Measurements from ENCODE around the gene UPK3BL1. TPM values are rescaled to one million over a fixed set of nuclear protein-coding genes. Genes with fewer than 3 reads are reported as not detected.
"Not testable (repeated sequence)": the region's sequence is repeated elsewhere in the genome, so short reads cannot be mapped to it uniquely, and the experiment has no call there.

Gene UPK3BL1
- total and polyA plus RNA-seq, 8 donors, result 5.5 to 80.7 (median 21.8) TPM

DNA sequence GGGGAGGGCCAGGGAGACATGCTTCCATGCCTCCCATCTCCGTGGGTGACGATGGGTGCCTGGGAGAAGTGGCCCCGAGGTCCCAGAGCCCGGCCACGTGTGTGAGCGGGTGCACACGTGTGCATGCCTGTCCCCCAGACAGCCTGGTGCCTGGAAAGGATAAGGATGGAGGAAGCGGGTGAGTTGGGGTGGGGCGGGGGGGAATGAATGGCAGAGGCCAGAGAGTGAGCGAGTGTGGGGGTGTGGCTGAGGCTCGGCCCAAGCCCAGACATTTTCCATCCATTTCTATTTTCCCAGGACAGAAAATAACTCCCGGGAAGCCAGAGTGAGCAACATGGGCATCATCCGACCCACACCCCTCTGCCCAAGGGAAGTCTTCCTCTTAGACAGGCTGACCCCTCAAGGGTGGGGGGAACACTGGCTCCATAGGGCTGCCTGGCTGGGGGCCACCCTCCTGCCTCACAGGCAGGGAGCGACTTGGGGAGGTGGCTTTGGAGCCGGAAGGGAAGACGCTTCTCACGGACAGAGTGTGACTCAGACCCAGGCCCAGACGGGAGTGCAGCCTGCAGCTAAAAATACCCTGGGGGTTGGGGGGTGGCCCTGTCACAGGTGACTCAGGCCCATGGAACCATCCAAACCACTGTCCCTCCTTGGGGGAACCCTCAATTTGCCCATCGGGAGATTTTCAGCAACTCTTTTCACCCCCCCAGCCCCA is 38.0 kb downstream of the UPK3BL1 start:
- 21 to 52% (median 44%) methylated on average over 5 of the region's 19 CpGs; no CpG with 5 or more reads in 2 of the 5 donors for WGBS, 5 donors
- H3K9me3 ChIP-seq; H3K27ac ChIP-seq; DNase-seq; H3K4me1 ChIP-seq; H3K36me3 ChIP-seq; intact Hi-C loops (cut with DNase I; ENCODE audit: low total_unique reads); H3K4me3 ChIP-seq; H3K27me3 ChIP-seq: not testable (repeated sequence)

DNA sequence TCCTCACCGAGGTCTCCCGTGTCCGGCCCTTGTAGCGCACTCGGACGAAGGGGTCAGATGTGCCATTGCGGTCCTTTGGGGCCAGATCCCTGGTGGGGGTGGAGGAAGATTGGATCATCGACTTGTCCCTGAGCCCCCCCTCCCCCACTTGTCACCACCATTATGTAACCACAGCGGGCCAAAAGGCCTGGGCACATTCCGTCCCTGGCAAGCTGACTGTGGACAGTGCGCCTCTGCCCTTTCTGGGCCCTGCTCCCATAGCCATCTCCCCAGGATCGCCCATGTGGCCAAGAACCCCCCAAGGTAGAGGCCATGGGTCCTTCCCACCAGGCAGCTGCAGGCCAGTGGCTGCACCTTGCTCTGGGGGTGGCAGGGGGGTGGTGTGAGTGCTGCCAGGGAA is 40.3 kb downstream of the UPK3BL1 start:
- H3K36me3 ChIP-seq; H3K27me3 ChIP-seq; H3K27ac ChIP-seq; intact Hi-C loops (cut with DNase I; ENCODE audit: low total_unique reads); H3K4me3 ChIP-seq; DNase-seq; H3K9me3 ChIP-seq; H3K4me1 ChIP-seq: not testable (repeated sequence)
- no CpG with 5 or more reads among the region's 12 CpGs for WGBS, 5 donors

DNA sequence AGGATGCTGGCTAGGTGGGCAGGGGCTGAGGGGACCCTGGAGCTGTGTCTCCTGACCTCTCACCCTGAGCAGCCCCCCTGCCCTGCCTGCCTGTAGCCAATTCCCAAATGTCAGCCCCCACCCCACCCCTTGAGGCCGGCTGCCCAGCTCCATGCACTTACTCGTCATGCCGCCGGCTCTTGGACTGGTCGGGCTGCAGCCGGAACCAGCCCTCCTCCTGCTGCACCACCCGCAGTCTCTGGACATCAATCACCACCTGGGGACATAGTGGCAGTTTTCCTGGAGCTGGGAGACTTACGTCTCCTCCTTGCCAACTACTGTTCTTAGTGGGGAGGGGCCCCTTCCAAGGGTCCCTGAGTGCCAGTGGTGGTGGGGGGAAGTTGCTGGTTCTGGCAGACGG is 42.9 kb downstream of the UPK3BL1 start:
- H3K4me3 ChIP-seq; H3K27me3 ChIP-seq; H3K4me1 ChIP-seq; intact Hi-C loops (cut with DNase I; ENCODE audit: low total_unique reads); H3K27ac ChIP-seq; H3K36me3 ChIP-seq; H3K9me3 ChIP-seq; DNase-seq: not testable (repeated sequence)
- no CpG with 5 or more reads among the region's 9 CpGs for WGBS, 5 donors

DNA sequence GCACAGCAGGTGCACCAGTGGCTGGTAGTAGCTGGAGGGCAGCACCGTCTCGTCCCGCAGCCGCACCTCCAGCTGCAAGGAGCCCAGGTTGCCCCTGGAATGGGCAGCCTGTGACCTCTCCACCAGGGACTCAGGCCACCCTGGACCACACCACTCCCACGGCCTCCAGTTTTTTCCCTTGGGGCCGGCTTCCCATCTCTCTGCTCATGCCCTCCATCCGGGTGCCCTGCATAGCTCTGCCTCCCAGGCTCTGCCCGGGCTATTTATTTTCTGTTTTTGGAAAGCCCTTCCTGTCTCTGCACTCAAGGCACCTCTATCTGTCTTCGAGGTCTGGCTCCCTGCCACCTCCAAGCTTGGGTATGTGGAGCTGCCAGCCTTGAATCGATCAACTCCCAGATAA is 46.6 kb downstream of the UPK3BL1 start:
- intact Hi-C loops (cut with DNase I; ENCODE audit: low total_unique reads); H3K27ac ChIP-seq; H3K27me3 ChIP-seq; DNase-seq; H3K36me3 ChIP-seq; H3K4me1 ChIP-seq; H3K9me3 ChIP-seq; H3K4me3 ChIP-seq: not testable (repeated sequence)
- WGBS, 5 donors, result 71 to 81% (median 76%) methylated on average over 4 of the region's 10 CpGs; no CpG with 5 or more reads in 1 of the 5 donors

DNA sequence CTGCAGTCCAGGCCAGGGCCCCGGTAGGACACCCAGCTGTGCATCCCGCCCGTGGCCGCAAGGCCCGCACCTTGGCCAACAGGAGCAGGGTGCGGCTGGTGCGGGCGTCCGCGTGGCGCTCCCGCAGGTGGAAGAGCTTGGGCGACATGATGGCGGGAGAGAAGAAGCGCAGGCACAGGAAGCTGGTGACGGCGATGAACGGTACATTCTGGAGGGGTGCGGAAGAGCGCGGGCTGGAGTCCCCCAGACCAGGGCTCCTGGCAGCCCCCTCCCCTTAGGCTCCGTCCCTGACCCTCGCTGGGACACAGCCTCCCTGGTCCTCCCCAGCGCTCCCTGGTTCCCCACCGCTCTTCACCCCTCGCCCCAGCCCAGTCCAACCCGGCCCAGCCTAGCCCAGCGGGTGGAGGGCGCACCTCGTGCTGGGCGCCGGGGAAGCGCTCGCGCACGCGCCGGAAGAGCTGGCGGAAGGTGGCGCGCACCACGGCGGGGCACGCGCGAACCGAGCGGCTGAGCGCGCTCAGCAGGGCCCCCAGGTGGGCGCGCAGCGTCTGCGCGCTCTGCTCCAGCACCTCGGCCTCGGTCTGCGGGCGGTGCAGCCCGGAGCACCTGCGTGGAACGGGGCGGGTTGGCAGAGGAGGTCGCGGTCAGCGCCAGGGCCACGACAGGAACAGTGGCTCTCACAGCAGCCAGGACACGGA is 48.8 kb downstream of the UPK3BL1 start:
- not testable (repeated sequence) for DNase-seq

DNA sequence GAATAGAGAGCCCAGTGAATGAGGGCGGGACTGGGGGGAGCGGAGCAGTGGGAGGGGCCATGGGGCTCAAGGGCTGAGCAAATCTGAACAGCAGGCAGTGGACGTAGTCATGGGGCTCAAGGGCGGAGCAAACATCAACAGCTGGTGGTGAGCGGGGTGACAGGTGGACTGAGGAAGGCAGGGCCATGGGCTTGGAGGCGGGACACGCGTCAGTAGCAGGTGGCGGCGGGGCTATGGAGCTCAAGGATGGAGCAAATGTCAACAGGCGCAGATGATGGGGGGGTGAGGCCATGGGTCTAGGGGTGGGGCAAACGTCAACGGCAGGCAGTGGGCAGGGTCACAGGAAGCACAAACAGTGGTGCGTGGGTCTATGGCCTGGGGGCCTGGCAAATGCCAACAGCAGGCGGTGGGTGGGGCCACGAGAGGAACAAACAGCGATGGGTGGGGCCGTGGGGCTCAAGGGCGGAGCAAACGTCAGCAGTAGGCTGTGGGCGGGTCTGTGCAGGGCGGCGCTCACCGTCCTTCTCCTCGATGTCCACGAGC is 50.0 kb downstream of the UPK3BL1 start:
- 6 to 36% (median 12%) methylated on average over 6 to 9 of the region's 26 CpGs for WGBS, 5 donors
- peak overlapping the region in 1 of 5 donors; percentile 72 for H3K27ac ChIP-seq
- intact Hi-C loops (cut with DNase I; ENCODE audit: low total_unique reads); H3K36me3 ChIP-seq; H3K4me3 ChIP-seq; H3K27me3 ChIP-seq; H3K9me3 ChIP-seq; H3K4me1 ChIP-seq: not testable (repeated sequence)
- peak in 1 of 2 donors; percentile 72 for DNase-seq

More for the DNA sequence above, 48.8 kb downstream of the UPK3BL1 start:
- WGBS, 5 donors, result no CpG with 5 or more reads among the region's 68 CpGs
- H3K36me3 ChIP-seq; H3K9me3 ChIP-seq; H3K4me1 ChIP-seq; H3K27ac ChIP-seq; H3K27me3 ChIP-seq; intact Hi-C loops (cut with DNase I; ENCODE audit: low total_unique reads); H3K4me3 ChIP-seq: not testable (repeated sequence)

DNA sequence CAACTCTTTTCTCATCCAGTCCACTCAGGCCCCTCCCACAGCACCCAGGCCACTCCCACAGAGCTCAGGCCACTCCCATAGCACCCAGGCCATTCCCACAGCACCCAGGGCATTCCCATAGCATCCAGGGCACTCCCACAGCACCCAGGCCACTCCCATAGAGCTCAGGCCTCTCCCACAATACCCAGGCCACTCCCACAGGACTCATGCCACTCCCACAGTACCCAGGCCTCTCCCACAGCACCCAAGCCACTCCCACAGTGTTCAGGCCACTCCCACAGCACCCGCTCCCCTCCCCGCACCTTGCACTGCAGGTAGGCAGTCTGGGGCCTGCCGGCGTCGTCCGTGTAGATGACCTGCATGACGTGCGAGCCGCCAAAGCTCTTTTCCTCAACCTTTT is 52.7 kb downstream of the UPK3BL1 start:
- DNase-seq; H3K27ac ChIP-seq; intact Hi-C loops (cut with DNase I; ENCODE audit: low total_unique reads); H3K27me3 ChIP-seq; H3K4me1 ChIP-seq; H3K36me3 ChIP-seq; H3K4me3 ChIP-seq; H3K9me3 ChIP-seq: not testable (repeated sequence)
- WGBS, 5 donors, result no CpG with 5 or more reads among the region's 9 CpGs

Small RNA genes lying within 50 kb of the gene (small RNA-seq; reads per million reads assigned to genes)
- 0 reads per million in 4 donors for gene AC105052.3
- gene UPK3BL1, result 0 reads per million in 4 donors

Other genes starting within 250 kb of the UPK3BL1 start
- 10 to 100 TPM; 23.9 to 92.7 (median 34.0) TPM for gene PRKRIP1, start 246.4 kb downstream of the UPK3BL1 start, total RNA-seq
- gene PRKRIP1, start 246.4 kb downstream of the UPK3BL1 start, polyA plus RNA-seq, result 10 to 100 TPM; 23.5 to 29.6 (median 28.7) TPM
- 10 to 100 TPM in 1 of 5 donors, 1 to 10 TPM in 2, under 1 TPM in 1, not detected in 1; 0.58 to 44.3 (median 9.1) TPM for gene ORAI2, start 209.2 kb downstream of the UPK3BL1 start, total RNA-seq
- gene ORAI2, start 209.2 kb downstream of the UPK3BL1 start, polyA plus RNA-seq, result 1 to 10 TPM; 1.9 to 8.0 (median 5.7) TPM
- 10 to 100 TPM in 1 of 5 donors, 1 to 10 TPM in 4; 1.2 to 27.4 (median 7.5) TPM for gene ALKBH4, start 177.9 kb downstream of the UPK3BL1 start, total RNA-seq
- gene ALKBH4, start 177.9 kb downstream of the UPK3BL1 start, polyA plus RNA-seq, result 1 to 10 TPM; 8.7 to 9.5 (median 9.2) TPM
- 100 to 1,000 TPM in 1 of 5 donors, 10 to 100 TPM in 3, 1 to 10 TPM in 1; 4.5 to 238 (median 14.7) TPM for gene LRWD1, start 177.8 kb downstream of the UPK3BL1 start, total RNA-seq
- gene LRWD1, start 177.8 kb downstream of the UPK3BL1 start, polyA plus RNA-seq, result 10 to 100 TPM in 2 of 3 donors, 1 to 10 TPM in 1; 9.1 to 12.7 (median 11.4) TPM
- gene POLR2J, start 163.9 kb downstream of the UPK3BL1 start, total RNA-seq, result 1 to 10 TPM; 1.2 to 8.1 (median 5.7) TPM
- 100 to 1,000 TPM; 100 to 152 (median 141) TPM for gene POLR2J, start 163.9 kb downstream of the UPK3BL1 start, polyA plus RNA-seq
- gene RASA4B, start 125.0 kb downstream of the UPK3BL1 start, total RNA-seq, result 10 to 100 TPM in 4 of 5 donors, 1 to 10 TPM in 1; 8.6 to 28.6 (median 13.0) TPM
- gene RASA4B, start 125.0 kb downstream of the UPK3BL1 start, polyA plus RNA-seq, result 10 to 100 TPM in 2 of 3 donors, 1 to 10 TPM in 1; 9.3 to 35.9 (median 23.2) TPM
- 10 to 100 TPM in 3 of 5 donors, under 1 TPM in 1, not detected in 1; 0.89 to 37.3 (median 11.3) TPM for gene UPK3BL2, start 99.1 kb downstream of the UPK3BL1 start, total RNA-seq
- gene UPK3BL2, start 99.1 kb downstream of the UPK3BL1 start, polyA plus RNA-seq, result 10 to 100 TPM in 1 of 3 donors, not detected in 2; 15.5 TPM
- gene SPDYE2, start 91.6 kb downstream of the UPK3BL1 start, total RNA-seq, result not detected
- gene SPDYE2, start 91.6 kb downstream of the UPK3BL1 start, polyA plus RNA-seq, result not detected
- gene POLR2J3, start 70.2 kb downstream of the UPK3BL1 start, total RNA-seq, result 10 to 100 TPM; 13.8 to 84.3 (median 33.8) TPM
- 10 to 100 TPM in 2 of 3 donors, 1 to 10 TPM in 1; 6.9 to 40.8 (median 33.0) TPM for gene POLR2J3, start 70.2 kb downstream of the UPK3BL1 start, polyA plus RNA-seq
- 10 to 100 TPM in 4 of 5 donors, 1 to 10 TPM in 1; 7.6 to 57.2 (median 17.4) TPM for gene RASA4, start 26.0 kb downstream of the UPK3BL1 start, total RNA-seq
- gene RASA4, start 26.0 kb downstream of the UPK3BL1 start, polyA plus RNA-seq, result 10 to 100 TPM; 11.5 to 17.4 (median 13.1) TPM
- gene SPDYE2B, start 7.5 kb upstream of the UPK3BL1 start, total RNA-seq, result not detected
- not detected for gene SPDYE2B, start 7.5 kb upstream of the UPK3BL1 start, polyA plus RNA-seq
- gene POLR2J2, start 28.9 kb upstream of the UPK3BL1 start, total RNA-seq, result 10 to 100 TPM in 2 of 5 donors, 1 to 10 TPM in 2, not detected in 1; 1.3 to 17.4 (median 12.1) TPM
- gene POLR2J2, start 28.9 kb upstream of the UPK3BL1 start, polyA plus RNA-seq, result 1 to 10 TPM in 2 of 3 donors, under 1 TPM in 1; 0.46 to 1.8 (median 1.4) TPM
- gene FAM185A, start 106.2 kb upstream of the UPK3BL1 start, total RNA-seq, result 10 to 100 TPM in 4 of 5 donors, 1 to 10 TPM in 1; 6.7 to 35.0 (median 15.6) TPM
- 1 to 10 TPM; 5.3 to 5.7 (median 5.5) TPM for gene FAM185A, start 106.2 kb upstream of the UPK3BL1 start, polyA plus RNA-seq

All from stomach (tissue), 9 donors.